ENCODE results near the gene TRIM33. TPM values are rescaled to one million over a fixed set of nuclear protein-coding genes. Genes with fewer than 3 reads are reported as not detected.
"Not testable (repeated sequence)": the region's sequence is repeated elsewhere in the genome, so short reads cannot be mapped to it uniquely, and the experiment has no call there.

TRIM33 gene
- total RNA-seq, 1 donor: 66.4 TPM

DNA sequence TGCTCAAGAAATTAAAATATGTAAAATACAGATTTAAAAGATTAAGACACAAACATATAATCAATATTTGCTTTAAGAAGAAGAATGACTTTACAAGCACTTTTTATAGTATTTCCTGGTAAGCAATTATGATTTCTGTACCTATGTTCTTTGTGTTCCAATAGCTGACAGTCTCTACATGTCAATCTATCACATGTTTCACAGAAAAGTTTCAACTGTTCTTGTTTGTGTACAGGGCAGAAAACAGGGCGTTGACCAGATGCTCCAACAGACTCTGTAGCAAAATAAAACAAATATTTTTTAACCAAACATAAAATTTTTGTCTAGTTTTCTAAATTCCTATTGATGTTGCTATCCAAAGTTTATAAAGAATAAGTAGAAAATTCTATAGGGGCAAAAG lies 48.0 kb downstream of the TRIM33 start:
- H3K27me3 ChIP-seq (ENCODE audit: insufficient read depth, low read length): no peaks in the 10 kb centered on the region
- H3K9me3 ChIP-seq (ENCODE audit: low read depth, low read length): no peaks in the 10 kb centered on the region
- peaks cover 16% of the 10 kb centered on the region for H3K4me1 ChIP-seq (ENCODE audit: insufficient read depth, low read length)
- H3K4me3 ChIP-seq (ENCODE audit: low read length): no peak overlapping the region

DNA sequence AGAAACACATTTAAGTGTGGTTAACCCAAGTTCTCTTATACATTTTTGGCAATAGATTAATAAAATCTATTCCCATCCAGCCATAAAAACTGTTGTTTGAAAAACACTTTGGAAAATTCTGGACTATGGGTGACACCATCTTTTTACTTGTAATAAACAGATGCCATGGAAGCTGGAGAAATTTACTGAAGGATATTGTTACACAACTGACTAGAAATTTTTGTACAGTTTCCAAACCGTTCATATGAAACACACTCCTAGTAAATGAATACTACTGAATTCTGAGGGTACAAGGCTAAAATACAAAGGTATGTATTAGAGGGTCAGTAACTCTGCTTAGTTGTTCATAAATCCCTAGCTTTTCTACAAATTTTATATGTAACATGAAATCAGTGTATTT lies 48.7 kb downstream of the TRIM33 start:
- Histone ChIP-seq H3K4me3 (ENCODE audit: low read length) (no peak overlapping the region), H3K27me3 (ENCODE audit: insufficient read depth, low read length) (no peaks in the 10 kb centered on the region), H3K9me3 (ENCODE audit: low read depth, low read length) (no peaks in the 10 kb centered on the region), H3K4me1 (ENCODE audit: insufficient read depth, low read length) (peaks cover 15% of the 10 kb centered on the region)

DNA sequence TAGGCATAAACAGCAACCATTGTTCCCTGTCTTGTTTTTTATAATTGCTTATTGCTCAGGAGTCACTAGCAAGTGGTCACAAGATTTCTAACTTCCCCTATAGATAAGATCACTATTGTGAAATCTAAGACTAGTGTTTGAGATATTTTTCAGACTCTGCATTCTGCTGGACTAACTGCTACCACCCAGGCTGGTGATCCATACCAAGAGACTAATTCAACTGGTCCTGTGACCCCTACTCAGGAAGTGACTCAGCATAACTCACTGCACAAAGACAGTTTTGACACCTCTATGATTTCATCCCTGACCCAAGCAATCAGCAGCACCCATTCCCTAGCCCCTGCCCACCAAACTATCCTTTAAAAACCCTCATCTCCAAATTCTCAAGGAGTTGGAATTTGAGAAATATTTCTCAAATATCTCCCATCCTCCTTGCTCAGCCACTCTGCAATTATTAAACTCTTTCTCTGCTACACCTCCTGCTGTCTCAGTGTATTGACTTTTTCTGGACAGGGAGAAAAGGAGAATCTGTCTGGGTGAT lies 52.7 kb downstream of the TRIM33 start:
- Histone ChIP-seq H3K4me3 (ENCODE audit: low read length) (no peak overlapping the region), H3K9me3 (ENCODE audit: low read depth, low read length) (no peaks in the 10 kb centered on the region), H3K27me3 (ENCODE audit: insufficient read depth, low read length) (no peaks in the 10 kb centered on the region), H3K4me1 (ENCODE audit: insufficient read depth, low read length) (peaks cover 13% of the 10 kb centered on the region)

- H3K9me3 ChIP-seq (ENCODE audit: low read depth, low read length): no peaks in the 10 kb centered on the region
- H3K27me3 ChIP-seq (ENCODE audit: insufficient read depth, low read length): no peaks in the 10 kb centered on the region
- H3K4me1 ChIP-seq (ENCODE audit: insufficient read depth, low read length): peaks cover 13% of the 10 kb centered on the region
- no peak overlapping the region for H3K4me3 ChIP-seq (ENCODE audit: low read length)
These were observed 53.2 kb downstream of the TRIM33 start for GRCh38 chr1:114457675-114458236.

DNA sequence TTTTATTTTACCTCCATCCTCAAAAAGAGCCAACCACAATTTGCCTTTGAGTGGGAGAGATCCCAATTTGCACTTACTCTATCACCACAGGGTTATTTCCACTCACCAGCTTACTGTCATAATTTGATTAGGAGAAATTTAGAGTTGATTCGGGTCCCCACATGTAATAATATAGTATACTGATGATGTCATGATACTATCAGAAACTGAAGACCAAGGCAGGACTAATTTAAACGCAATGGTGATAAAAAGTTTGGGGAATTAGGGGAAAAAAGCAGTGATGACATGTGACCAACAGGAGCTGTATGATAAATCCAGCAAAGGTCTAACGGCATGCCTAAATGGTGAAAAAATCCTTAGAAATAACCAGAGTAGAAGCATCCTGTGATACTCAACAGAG lies 54.4 kb downstream of the TRIM33 start:
- H3K27me3 ChIP-seq (ENCODE audit: insufficient read depth, low read length): no peaks in the 10 kb centered on the region
- H3K9me3 ChIP-seq (ENCODE audit: low read depth, low read length): no peaks in the 10 kb centered on the region
- no peak overlapping the region for H3K4me3 ChIP-seq (ENCODE audit: low read length)
- H3K4me1 ChIP-seq (ENCODE audit: insufficient read depth, low read length): peaks cover 13% of the 10 kb centered on the region

GRCh38 chr1:114455102-114455785 lies 55.8 kb downstream of the TRIM33 start:
- no peaks in the 10 kb centered on the region for H3K27me3 ChIP-seq (ENCODE audit: insufficient read depth, low read length)
- H3K4me3 ChIP-seq (ENCODE audit: low read length): no peak overlapping the region
- H3K4me1 ChIP-seq (ENCODE audit: insufficient read depth, low read length): peaks cover 13% of the 10 kb centered on the region
- H3K9me3 ChIP-seq (ENCODE audit: low read depth, low read length): no peaks in the 10 kb centered on the region

DNA sequence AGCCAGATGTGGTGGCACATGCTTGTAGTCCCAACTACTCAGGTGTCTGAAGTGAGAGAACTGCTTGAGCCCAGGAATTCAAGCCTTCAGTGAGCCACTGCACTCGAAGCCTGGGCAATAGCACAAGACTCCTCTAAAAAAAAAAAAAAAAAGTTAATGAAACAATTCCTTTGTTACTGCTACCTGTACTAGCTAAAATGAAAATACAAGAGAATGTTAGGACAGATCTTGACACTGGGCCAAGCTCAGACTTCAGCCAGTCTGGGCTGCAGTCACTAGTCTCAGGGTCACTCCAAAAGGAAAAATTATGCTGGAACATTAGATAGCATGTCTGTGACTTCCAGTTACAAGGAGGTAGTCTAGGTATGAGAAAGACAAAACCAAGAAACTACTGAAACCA lies 56.5 kb downstream of the TRIM33 start:
- Histone ChIP-seq H3K9me3 (ENCODE audit: low read depth, low read length) (no peaks in the 10 kb centered on the region), H3K27me3 (ENCODE audit: insufficient read depth, low read length) (no peaks in the 10 kb centered on the region), H3K4me3 (ENCODE audit: low read length) (no peak overlapping the region), H3K4me1 (ENCODE audit: insufficient read depth, low read length) (peaks cover 13% of the 10 kb centered on the region)

DNA sequence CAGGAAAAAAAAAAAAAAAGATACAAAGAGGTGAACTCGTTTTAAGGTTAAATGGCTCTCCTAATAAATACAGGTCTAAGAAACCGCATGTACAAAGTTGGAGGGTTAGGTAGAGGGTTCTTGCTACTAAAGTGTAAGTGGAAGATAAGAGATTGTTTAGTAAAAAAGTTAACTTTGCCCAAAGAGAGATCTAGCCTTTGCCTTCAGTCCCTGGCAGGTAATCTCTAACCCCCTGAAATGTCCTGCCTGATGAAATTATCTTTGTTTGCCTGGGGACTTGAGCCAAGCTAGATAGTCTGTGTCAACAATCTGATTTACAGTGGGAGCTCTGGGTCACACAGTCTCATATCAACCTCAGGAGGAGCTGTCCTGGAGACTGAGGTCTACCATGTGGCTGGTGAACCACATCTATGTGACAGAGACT lies 57.6 kb downstream of the TRIM33 start:
- Histone ChIP-seq H3K27me3 (ENCODE audit: insufficient read depth, low read length) (no peaks in the 10 kb centered on the region), H3K9me3 (ENCODE audit: low read depth, low read length) (no peaks in the 10 kb centered on the region), H3K4me3 (ENCODE audit: low read length) (no peak overlapping the region), H3K4me1 (ENCODE audit: insufficient read depth, low read length) (peaks cover 9% of the 10 kb centered on the region)

DNA sequence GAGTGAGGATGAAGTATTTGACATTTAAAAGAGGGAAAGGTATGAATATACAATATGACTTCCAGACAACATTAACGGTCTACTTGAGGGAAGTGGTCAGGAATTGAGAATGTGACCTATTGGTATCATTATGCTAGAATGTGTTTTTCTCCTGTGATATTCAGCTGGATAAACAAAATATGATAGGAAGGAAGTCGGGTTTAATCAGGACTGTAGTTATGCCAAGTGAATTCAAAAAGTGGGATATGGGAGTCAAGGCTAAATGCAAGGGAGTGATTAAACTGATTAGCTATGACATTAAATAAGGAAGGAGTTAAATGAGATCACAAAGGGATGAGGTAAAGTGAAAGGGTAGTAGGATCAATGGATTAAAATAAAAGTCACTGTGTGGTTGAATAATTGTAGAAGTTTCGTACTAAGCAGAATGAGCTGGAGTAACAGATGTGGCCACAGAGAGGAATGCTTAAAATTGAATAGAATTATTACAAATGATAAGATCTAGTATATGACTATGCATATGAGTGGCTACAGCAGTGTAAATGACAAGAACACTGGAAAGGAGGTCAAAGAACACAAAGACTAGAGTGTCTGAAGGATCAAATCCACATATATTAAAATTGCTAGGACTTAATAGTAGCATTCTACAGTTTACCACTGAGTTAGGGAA lies 62.5 kb downstream of the TRIM33 start:
- Histone ChIP-seq H3K4me1 (ENCODE audit: insufficient read depth, low read length) (no peaks in the 10 kb centered on the region), H3K4me3 (ENCODE audit: low read length) (no peak overlapping the region), H3K27me3 (ENCODE audit: insufficient read depth, low read length) (no peaks in the 10 kb centered on the region), H3K9me3 (ENCODE audit: low read depth, low read length) (no peaks in the 10 kb centered on the region)

- H3K4me1 ChIP-seq (ENCODE audit: insufficient read depth, low read length): no peaks in the 10 kb centered on the region
- no peaks in the 10 kb centered on the region for H3K9me3 ChIP-seq (ENCODE audit: low read depth, low read length)
- no peaks in the 10 kb centered on the region for H3K27me3 ChIP-seq (ENCODE audit: insufficient read depth, low read length)
- H3K4me3 ChIP-seq (ENCODE audit: low read length): no peak overlapping the region
These were observed 64.8 kb downstream of the TRIM33 start for GRCh38 chr1:114446198-114446597.

DNA sequence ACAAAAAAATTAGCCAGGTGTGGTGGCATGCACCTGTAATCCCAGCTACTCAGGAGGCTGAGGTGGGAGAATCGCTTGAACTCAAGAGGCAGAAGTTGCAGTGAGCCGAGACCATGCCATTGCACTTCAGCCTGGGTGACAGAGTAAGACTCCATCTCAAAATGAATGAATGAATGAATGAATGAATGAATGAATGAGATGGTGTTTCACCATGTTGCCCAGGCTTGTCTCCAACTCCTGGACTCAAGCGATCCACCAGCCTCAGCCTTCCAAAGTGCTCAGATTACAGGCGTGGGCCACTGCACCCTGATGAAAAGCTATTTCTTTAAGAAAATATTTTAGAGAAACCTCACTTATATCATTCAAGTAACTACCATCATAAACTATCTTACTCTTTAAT lies 67.8 kb downstream of the TRIM33 start:
- H3K4me3 ChIP-seq (ENCODE audit: low read length); H3K27me3 ChIP-seq (ENCODE audit: insufficient read depth, low read length); H3K4me1 ChIP-seq (ENCODE audit: insufficient read depth, low read length); H3K9me3 ChIP-seq (ENCODE audit: low read depth, low read length): not testable (repeated sequence)

GRCh38 chr1:114441332-114441731 lies 69.7 kb downstream of the TRIM33 start:
- Histone ChIP-seq H3K9me3 (ENCODE audit: low read depth, low read length) (no peaks in the 10 kb centered on the region), H3K4me3 (ENCODE audit: low read length) (no peak overlapping the region), H3K4me1 (ENCODE audit: insufficient read depth, low read length) (no peaks in the 10 kb centered on the region), H3K27me3 (ENCODE audit: insufficient read depth, low read length) (no peaks in the 10 kb centered on the region)

DNA sequence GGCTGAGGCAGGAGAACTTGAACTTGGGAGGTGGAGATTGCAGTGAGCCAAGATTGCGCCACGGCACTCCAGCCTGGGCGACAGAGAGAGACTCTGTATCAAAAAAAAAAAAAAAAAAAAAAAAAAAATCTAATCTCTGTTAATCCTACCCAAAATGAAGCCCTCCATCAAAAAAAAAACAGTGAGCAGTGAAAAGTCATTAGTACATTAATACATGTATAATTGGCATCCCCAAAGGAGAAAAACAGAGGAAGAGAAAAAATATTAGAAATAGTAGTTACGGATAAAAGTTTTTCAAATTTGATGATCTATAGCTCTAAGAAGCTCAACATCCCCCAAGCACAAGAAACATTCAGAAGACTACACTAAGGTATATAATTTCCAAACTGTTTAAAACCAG lies 71.6 kb downstream of the TRIM33 start:
- no peaks in the 10 kb centered on the region for H3K4me1 ChIP-seq (ENCODE audit: insufficient read depth, low read length)
- no peaks in the 10 kb centered on the region for H3K27me3 ChIP-seq (ENCODE audit: insufficient read depth, low read length)
- H3K4me3 ChIP-seq (ENCODE audit: low read length): no peak overlapping the region
- H3K9me3 ChIP-seq (ENCODE audit: low read depth, low read length): no peaks in the 10 kb centered on the region

GRCh38 chr1:114437812-114438211 lies 73.2 kb downstream of the TRIM33 start:
- Histone ChIP-seq H3K9me3 (ENCODE audit: low read depth, low read length) (no peaks in the 10 kb centered on the region), H3K4me3 (ENCODE audit: low read length) (no peak overlapping the region), H3K27me3 (ENCODE audit: insufficient read depth, low read length) (no peaks in the 10 kb centered on the region), H3K4me1 (ENCODE audit: insufficient read depth, low read length) (no peaks in the 10 kb centered on the region)

DNA sequence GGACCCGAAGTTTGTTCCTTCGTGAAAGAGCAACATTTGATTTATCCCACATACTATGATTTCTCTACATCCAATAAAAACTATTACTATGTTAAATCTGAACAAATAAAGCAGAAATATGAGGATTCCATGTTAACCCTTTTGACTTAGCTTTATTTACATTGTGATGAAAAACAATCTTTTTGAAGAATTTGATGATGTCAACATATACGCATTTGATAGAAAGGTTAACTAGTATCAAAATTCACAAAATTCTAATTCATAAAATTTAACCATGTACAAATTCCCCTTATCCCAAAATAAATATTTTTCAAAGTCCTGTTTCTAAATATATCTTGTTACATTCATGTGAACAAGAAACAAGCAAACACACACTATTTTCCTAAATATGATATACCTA lies 74.2 kb downstream of the TRIM33 start:
- no peak overlapping the region for H3K4me3 ChIP-seq (ENCODE audit: low read length)
- no peaks in the 10 kb centered on the region for H3K9me3 ChIP-seq (ENCODE audit: low read depth, low read length)
- H3K4me1 ChIP-seq (ENCODE audit: insufficient read depth, low read length): no peaks in the 10 kb centered on the region

More for the DNA sequence above, 74.2 kb downstream of the TRIM33 start:
- no peaks in the 10 kb centered on the region for H3K27me3 ChIP-seq (ENCODE audit: insufficient read depth, low read length)

All from mononuclear cell (primary cell).